BJ (cell line): ENCODE data around the gene MAST2. TPM values are rescaled to one million over a fixed set of nuclear protein-coding genes. Genes with fewer than 3 reads are reported as not detected.

Source experiments
- CTCF ChIA-PET: fragments of 350-600 bp; formaldehyde crosslinking; extraction: SDS; loops from one replicate; lab custom pipeline; 2021; ENCODE audit warnings: antibody characterized with exemption, inconsistent platforms; lab: Yijun Ruan, JAX
- POLR2A ChIA-PET: fragments of 300-600 bp; sonication (Branson Sonifier 250); formaldehyde crosslinking; extraction: SDS; loops from one replicate; lab custom pipeline; 2021; ENCODE audit warnings: antibody characterized with exemption; lab: Charles Lee
- DNase-seq: peaks from one replicate; pipeline ENCODE4 v3.0.0-alpha.2; 2011; ENCODE audit warnings: low read depth
- H3K27me3 ChIP-seq: 2 replicates; pipeline ENCODE4 v1.6.0; 2011; ENCODE audit warnings: low read length; ENCODE audit not compliant: control insufficient read depth, insufficient read depth
- H3K36me3 ChIP-seq: 2 replicates; pipeline ENCODE4 v1.5.1; 2011; ENCODE audit warnings: low read length; ENCODE audit not compliant: control insufficient read depth, insufficient read depth
- H3K4me3 ChIP-seq: 2 replicates; pipeline ENCODE4 v1.5.1; 2011; ENCODE audit warnings: low read depth, mild to moderate bottlenecking, control low read depth, low read length
- CTCF ChIP-seq: IDR thresholded peaks from 2 replicates; pipeline ENCODE4 v1.5.1; 2011; ENCODE audit warnings: low read depth, mild to moderate bottlenecking, control low read depth, inconsistent platforms, low read length, moderate library complexity; ENCODE audit not compliant: insufficient read depth
- polyA plus RNA-seq: library from polyadenylated mRNA; depleted of rRNA; stranded (reverse); fragments of >200 nt; gene quantifications from 2 replicates; pipeline ENCODE4 v1.2.3, GENCODE V29; 2011

MAST2 gene
- polyA plus RNA-seq, 1 experiment = 47.2 TPM

- POLR2A ChIA-PET = no interaction called here
These were observed 19.2 kb downstream of the MAST2 start for GRCh38 chr1:45822644-45823043.

GRCh38 chr1:45824607-45825006 is 21.2 kb downstream of the MAST2 start:
- no peak for TF ChIP-seq CTCF
- no peak overlapping the region for H3K4me3 ChIP-seq
- DNase-seq = no peak
- CTCF ChIA-PET = no interaction called here
- no peaks in the 10 kb centered on the region for H3K36me3 ChIP-seq
- POLR2A ChIA-PET = no interaction called here
- no peaks in the 10 kb centered on the region for H3K27me3 ChIP-seq

More at GRCh38 chr1:45822644-45823043, 19.2 kb downstream of the MAST2 start:
- H3K4me3 ChIP-seq = no peak overlapping the region
- no peak for TF ChIP-seq CTCF
- no peaks in the 10 kb centered on the region for H3K27me3 ChIP-seq
- DNase-seq = no peak
- H3K36me3 ChIP-seq = no peaks in the 10 kb centered on the region
- CTCF ChIA-PET = interaction anchor here (0.5 to 1.4 kb wide), 2 partner anchors 19 to 24 kb away, joined by 3 to 5 read pairs; partner anchors contain the start of gene MAST2

DNA sequence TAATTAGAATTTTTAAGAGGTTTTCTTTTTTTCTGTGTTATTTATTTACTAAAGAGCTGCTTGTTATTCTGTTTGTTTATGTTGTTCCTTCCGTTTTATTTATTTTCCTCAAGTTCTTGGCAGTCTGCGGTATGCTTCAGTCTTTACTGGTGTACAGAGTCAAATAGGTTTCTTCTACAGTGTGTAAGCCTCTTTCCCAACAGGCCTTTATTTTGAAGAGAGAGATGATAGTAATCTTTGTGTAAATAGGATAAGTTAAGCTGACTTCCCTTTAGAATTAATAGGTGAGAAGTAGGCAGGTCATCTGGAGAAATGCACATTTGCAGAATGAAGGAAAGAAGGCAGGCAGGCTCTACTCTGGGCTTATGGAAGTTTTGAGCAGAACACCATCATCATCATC is 23.8 kb downstream of the MAST2 start:
- POLR2A ChIA-PET = no interaction called here
- no peaks in the 10 kb centered on the region for H3K27me3 ChIP-seq
- CTCF ChIA-PET = no interaction called here

GRCh38 chr1:45828841-45829240 is 25.4 kb downstream of the MAST2 start:
- CTCF ChIA-PET = no interaction called here
- DNase-seq = no peak
- Histone ChIP-seq H3K36me3 (no peaks in the 10 kb centered on the region), H3K27me3 (no peaks in the 10 kb centered on the region), H3K4me3 (no peak overlapping the region)
- POLR2A ChIA-PET = no interaction called here
- no peak for TF ChIP-seq CTCF

More for the DNA sequence above, 23.8 kb downstream of the MAST2 start:
- DNase-seq = no peak
- Histone ChIP-seq H3K4me3 (no peak overlapping the region), H3K36me3 (no peaks in the 10 kb centered on the region)
- TF ChIP-seq CTCF = no peak

- Histone ChIP-seq H3K27me3 (no peaks in the 10 kb centered on the region), H3K4me3 (no peak overlapping the region), H3K36me3 (no peaks in the 10 kb centered on the region)
- DNase-seq = no peak
- CTCF ChIA-PET = no interaction called here
- no peak for TF ChIP-seq CTCF
- POLR2A ChIA-PET = no interaction called here
These were observed 29.9 kb downstream of the MAST2 start for GRCh38 chr1:45833361-45833760.
